HepG2 (cell line): ENCODE data around the gene UNC13D. TPM values are rescaled to one million over a fixed set of nuclear protein-coding genes. Genes with fewer than 3 reads are reported as not detected.

ENCODE experiments used
- BORCS8-MEF2B ChIP-seq: sonication (generic); formaldehyde crosslinking; IDR thresholded peaks from 2 replicates; pipeline ENCODE4 v1.8.0; 2022; ENCODE audit warnings: mild to moderate bottlenecking, missing genetic modification reagents
- CERS6 ChIP-seq: sonication (generic); formaldehyde crosslinking; IDR thresholded peaks from 2 replicates; pipeline ENCODE4 v1.5.0; 2020; ENCODE audit warnings: missing genetic modification reagents
- ETV6 ChIP-seq: sonication (generic); formaldehyde crosslinking; conservative IDR thresholded peaks from 2 replicates; pipeline ENCODE4 v1.4.0; 2020; ENCODE audit warnings: missing genetic modification reagents
- GABPA ChIP-seq, 2 experiments: IDR thresholded peaks; 2 replicates each; pipeline ENCODE4 v1.6.1; 2011 to 2016; ENCODE audit warnings: low read depth in 2 of 2, low read length in 1 of 2, missing biosample characterization in 1 of 2, missing genetic modification characterization in 1 of 2
- JUNB ChIP-seq: sonication (generic); formaldehyde crosslinking; IDR thresholded peaks from 2 replicates; pipeline ENCODE4 v1.8.0; 2022; ENCODE audit warnings: missing genetic modification reagents, mild to moderate bottlenecking, borderline replicate concordance
- MAFG ChIP-seq: sonication (generic); formaldehyde crosslinking; IDR thresholded peaks from 2 replicates; pipeline ENCODE4 v1.5.1; 2020; ENCODE audit warnings: mild to moderate bottlenecking, missing genetic modification reagents
- MATR3 ChIP-seq: sonication (generic); formaldehyde crosslinking; IDR thresholded peaks from 2 replicates; pipeline ENCODE4 v1.4.0; 2020; ENCODE audit warnings: missing genetic modification reagents
- MAX ChIP-seq: IDR thresholded peaks from 2 replicates; pipeline ENCODE4 v1.6.1; 2012; ENCODE audit warnings: inconsistent platforms
- PITX1 ChIP-seq: sonication (generic); formaldehyde crosslinking; IDR thresholded peaks from 2 replicates; pipeline ENCODE4 v1.5.1; 2020; ENCODE audit warnings: mild to moderate bottlenecking, missing genetic modification reagents
- RFX1 ChIP-seq: fragments of 450-650 bp; IDR thresholded peaks from 2 replicates; pipeline ENCODE4 v1.6.1; 2017
- STAG1 ChIP-seq: sonication (generic); formaldehyde crosslinking; IDR thresholded peaks from 2 replicates; pipeline ENCODE4 v1.4.0; 2020; ENCODE audit warnings: missing genetic modification reagents
- ZHX2 ChIP-seq, 2 experiments: sonication (generic) in 1 of 2; formaldehyde crosslinking in 1 of 2; IDR thresholded peaks; 2 replicates each; pipeline versions ENCODE4 v1.6.1 to v1.9.0; 2014 to 2022; ENCODE audit warnings: antibody characterized with exemption in 1 of 2, borderline replicate concordance in 1 of 2, inconsistent platforms in 1 of 2, low read depth in 1 of 2, missing genetic modification reagents in 1 of 2
- ZNF225 ChIP-seq: sonication (generic); formaldehyde crosslinking; IDR thresholded peaks from 2 replicates; pipeline ENCODE4 v1.4.0; 2020; ENCODE audit warnings: mild to moderate bottlenecking, missing genetic modification reagents
- ZNF382 ChIP-seq: sonication (generic); formaldehyde crosslinking; IDR thresholded peaks from 2 replicates; pipeline ENCODE4 v1.5.0; 2020; ENCODE audit warnings: missing genetic modification reagents, mild to moderate bottlenecking, borderline replicate concordance
- ZNF670 ChIP-seq: sonication (generic); formaldehyde crosslinking; IDR thresholded peaks from 2 replicates; pipeline ENCODE4 v1.8.0; 2022; ENCODE audit warnings: mild to moderate bottlenecking, missing genetic modification reagents, borderline replicate concordance
- ZNF710 ChIP-seq: sonication (generic); formaldehyde crosslinking; IDR thresholded peaks from 2 replicates; pipeline ENCODE4 v1.5.0; 2020; ENCODE audit warnings: mild to moderate bottlenecking, missing genetic modification reagents, borderline replicate concordance
- ZNF749 ChIP-seq: sonication (generic); formaldehyde crosslinking; IDR thresholded peaks from 2 replicates; pipeline ENCODE4 v1.8.0; 2022; ENCODE audit warnings: mild to moderate bottlenecking, missing genetic modification reagents, moderate library complexity, borderline replicate concordance
- ZNF784 ChIP-seq: sonication (generic); formaldehyde crosslinking; IDR thresholded peaks from 2 replicates; pipeline ENCODE4 v1.5.1; 2020; ENCODE audit warnings: missing genetic modification reagents, mild to moderate bottlenecking, borderline replicate concordance
- polyA plus RNA-seq, 8 experiments: library from polyadenylated mRNA; depleted of rRNA in 3 of 8; stranded (reverse) in 7 of 8; unstranded in 1 of 8; fragments of >200 nt; fragmentation: Illumina TruSeq in 4 of 8; extraction: Trizol in 4 of 8; gene quantifications; 2 replicates each; pipeline versions ENCODE4 v1.2.1 to v1.2.3, GENCODE V29; 2011 to 2016; ENCODE audit warnings: low read depth in 4 of 8, missing spikeins in 1 of 8, mixed read lengths in 1 of 8; ENCODE audit not compliant: insufficient read depth in 1 of 8
- total RNA-seq, 5 experiments: library from RNA; depleted of rRNA; stranded (reverse); fragments of >200 nt; fragmentation: Illumina TruSeq; extraction: Trizol; gene quantifications; 2 replicates each; pipeline ENCODE4 v1.2.3, GENCODE V29; 2016; ENCODE audit warnings: low read depth in 1 of 5

Gene UNC13D
- total and polyA plus RNA-seq, 2 of the 13 experiments (the other 11 are each of a cell fraction or from before 2014, with no cell fraction given): 29.7 to 42.7 TPM

- TF ChIP-seq MAX: peak; percentile 86
- no peak for TF ChIP-seq ZNF670 (CRISPR knock-in tag)
- no peak; the same call in 1 of the 2 replicates for TF ChIP-seq MATR3 (CRISPR knock-in tag)
- TF ChIP-seq ZNF225: peak; percentile 31; the same call in 1 of the 2 replicates
- TF ChIP-seq ZHX2 (IDR thresholded peaks at IDR 0.05; ENCODE audit: low read depth): no peak; the same call in 1 of the 2 replicates
- peak; percentile 71; the same call in 1 of the 2 replicates for TF ChIP-seq ZHX2 (CRISPR knock-in tag; IDR thresholded peaks at IDR 0.05; ENCODE audit: borderline replicate concordance)
- no peak for TF ChIP-seq MAFG
- TF ChIP-seq ZNF382 (CRISPR knock-in tag): no peak
- TF ChIP-seq ZNF784 (CRISPR knock-in tag): peak; percentile 87; the same call in 1 of the 2 replicates
- TF ChIP-seq STAG1 (CRISPR knock-in tag): peak; percentile 47
- no peak; the same call in 1 of the 2 replicates for TF ChIP-seq BORCS8-MEF2B (CRISPR knock-in tag)
- no peak for TF ChIP-seq JUNB (CRISPR knock-in tag)
- 0 out of 2 replicates have a peak, but pooled peaks have one; percentile 54 for TF ChIP-seq ETV6
- TF ChIP-seq PITX1 (CRISPR knock-in tag): no peak
- TF ChIP-seq CERS6: no peak; the same call in 1 of the 2 replicates
- no peak; the same call in 1 of the 2 replicates for TF ChIP-seq ZNF710 (CRISPR knock-in tag)
- TF ChIP-seq RFX1: no peak
- TF ChIP-seq GABPA (IDR thresholded peaks at IDR 0.05; ENCODE audit: low read depth, low read length): no peak
- no peak for TF ChIP-seq GABPA (CRISPR knock-in tag; IDR thresholded peaks at IDR 0.05; ENCODE audit: low read depth)
- peak; percentile 77; the same call in 1 of the 2 replicates for TF ChIP-seq ZNF749
Observed at GRCh38 chr17:75877752-75878173, 33.6 kb upstream of the UNC13D start (continued).
